CD14-positive monocyte (primary cell): ENCODE measurements around the gene MSANTD1. TPM values are rescaled to one million over a fixed set of nuclear protein-coding genes. Genes with fewer than 3 reads are reported as not detected.

Experiments
- DNase-seq, 3 donors: peaks; one replicate each; pipeline ENCODE4 v3.0.0-alpha.2; 2011 to 2022
- H2AFZ ChIP-seq: 2 replicates; pipeline ENCODE4 v1.6.0; 2012; ENCODE audit warnings: mild to moderate bottlenecking, low read depth, low read length, inconsistent platforms; ENCODE audit not compliant: insufficient read depth, poor library complexity, severe bottlenecking
- H3K27ac ChIP-seq, 2 donors: 1 replicate in 1 of 2; 2 replicates in 1 of 2; pipeline ENCODE4 v1.5.1; 2012 to 2013; ENCODE audit warnings: low read length in 2 of 2, control low read depth in 1 of 2, inconsistent platforms in 1 of 2, low read depth in 1 of 2, mild to moderate bottlenecking in 1 of 2
- H3K27me3 ChIP-seq, 2 donors: one replicate each; pipeline versions ENCODE4 v1.6.0 to v1.6.1; 2011 to 2013; ENCODE audit warnings: low read length in 2 of 2; ENCODE audit not compliant: control insufficient read depth in 2 of 2, insufficient read depth in 2 of 2
- H3K36me3 ChIP-seq, 2 donors: replicated peaks in 1 of 2; 1 replicate in 1 of 2; 2 replicates in 1 of 2; pipeline versions ENCODE4 v1.5.1 to v1.6.1; 2012 to 2013; ENCODE audit warnings: low read length in 2 of 2, control low read depth in 1 of 2, inconsistent platforms in 1 of 2, mild to moderate bottlenecking in 1 of 2; ENCODE audit not compliant: insufficient read depth in 2 of 2, control insufficient read depth in 1 of 2
- H3K4me1 ChIP-seq, 2 donors: 1 replicate in 1 of 2; 2 replicates in 1 of 2; pipeline versions ENCODE4 v1.5.1 to v1.6.1; 2012 to 2013; ENCODE audit warnings: low read length in 2 of 2, control low read depth in 1 of 2, inconsistent platforms in 1 of 2, mild to moderate bottlenecking in 1 of 2, moderate library complexity in 1 of 2; ENCODE audit not compliant: insufficient read depth in 2 of 2, control insufficient read depth in 1 of 2
- H3K4me2 ChIP-seq: replicated peaks from 2 replicates; pipeline ENCODE3; 2012; ENCODE audit warnings: low read length, moderate library complexity, mild to moderate bottlenecking; ENCODE audit not compliant: poor library complexity, severe bottlenecking; ENCODE audit errors: extremely low read depth
- H3K4me3 ChIP-seq, 3 experiments: fragments of 200-600 bp in 1 of 3; sonication (generic) in 1 of 3; replicated peaks in 1 of 3; 1 replicate in 2 of 3; 2 replicates in 1 of 3; pipeline ENCODE4 v1.5.1; 2011 to 2013; ENCODE audit warnings: low read length in 3 of 3, mild to moderate bottlenecking in 3 of 3, control low read depth in 2 of 3, low read depth in 2 of 3, inconsistent platforms in 1 of 3, moderate library complexity in 1 of 3
- H3K79me2 ChIP-seq: 2 replicates; pipeline ENCODE4 v1.6.0; 2012; ENCODE audit warnings: mild to moderate bottlenecking, control low read depth, inconsistent platforms, low read length, moderate library complexity; ENCODE audit not compliant: insufficient read depth
- H3K9ac ChIP-seq: 2 replicates; pipeline ENCODE4 v1.6.0; 2017; ENCODE audit warnings: low read length, mild to moderate bottlenecking; ENCODE audit not compliant: insufficient read depth, poor library complexity, severe bottlenecking
- H3K9me3 ChIP-seq, 2 donors: replicated peaks in 1 of 2; 1 replicate in 1 of 2; 2 replicates in 1 of 2; pipeline versions ENCODE4 v1.5.1 to v1.6.1; 2012 to 2013; ENCODE audit warnings: low read length in 2 of 2, control low read depth in 1 of 2; ENCODE audit not compliant: control insufficient read depth in 1 of 2, insufficient read depth in 1 of 2
- H4K20me1 ChIP-seq: 2 replicates; pipeline ENCODE4 v1.6.0; 2012; ENCODE audit warnings: mild to moderate bottlenecking, low read length, control low read depth, moderate library complexity; ENCODE audit not compliant: insufficient read depth
- H3K27ac Mint-ChIP-seq, 7 donors: one replicate each; pipeline ENCODE4 v1.8.0; 2020; ENCODE audit warnings: mild to moderate bottlenecking in 7 of 7, mixed read lengths in 7 of 7, moderate library complexity in 6 of 7, inconsistent platforms in 2 of 7
- H3K27me3 Mint-ChIP-seq, 3 donors: one replicate each; pipeline ENCODE4 v1.8.0; 2021 to 2022; ENCODE audit warnings: low read depth in 3 of 3, mild to moderate bottlenecking in 3 of 3, mixed read lengths in 3 of 3, moderate library complexity in 3 of 3, inconsistent platforms in 1 of 3
- H3K36me3 Mint-ChIP-seq, 2 donors: one replicate each; pipeline ENCODE4 v1.8.0; 2020; ENCODE audit warnings: mixed read lengths in 2 of 2, inconsistent platforms in 1 of 2, mild to moderate bottlenecking in 1 of 2
- H3K4me1 Mint-ChIP-seq: one replicate; pipeline ENCODE4 v1.8.0; 2020; ENCODE audit warnings: mild to moderate bottlenecking, mixed read lengths
- H3K4me3 Mint-ChIP-seq, 2 donors: one replicate each; pipeline ENCODE4 v1.8.0; 2020; ENCODE audit warnings: mild to moderate bottlenecking in 2 of 2, mixed read lengths in 2 of 2, moderate library complexity in 1 of 2
- H3K9me3 Mint-ChIP-seq, 7 donors: one replicate each; pipeline ENCODE4 v1.8.0; 2020 to 2022; ENCODE audit warnings: mixed read lengths in 7 of 7, mild to moderate bottlenecking in 6 of 7, moderate library complexity in 6 of 7, inconsistent platforms in 2 of 7
- WGBS: methylation state at CpG from one replicate; pipeline ENCODE4 v1.1.5; 2013; ENCODE audit warnings: missing lambda C conversion rate; ENCODE audit not compliant: insufficient coverage; 5-methylcytosine and 5-hydroxymethylcytosine counted together
- intact Hi-C, 2 donors: fragments of 100-400 bp; cut with micrococcal nuclease; formaldehyde crosslinking; loops; one replicate each; pipeline versions ENCODE4 v1.15.0 to v1.15.1; 2023
- polyA plus RNA-seq, 3 donors: library from polyadenylated mRNA; depleted of rRNA in 1 of 3; unstranded in 2 of 3; stranded (reverse) in 1 of 3; fragments of 300-500 nt in 2 of 3; fragments of >200 nt in 1 of 3; fragmentation: Illumina TruSeq in 2 of 3; gene quantifications; 1 replicate in 2 of 3; 2 replicates in 1 of 3; pipeline ENCODE4 v1.2.3, GENCODE V29; 2012 to 2021
- TF ChIP-seq, protein P1 (sequence below): fragments of 200-600 bp; IDR thresholded peaks from one replicate; pipeline ENCODE4 v1.8.0; 2022; ENCODE audit warnings: antibody characterized with exemption, mild to moderate bottlenecking

MSANTD1 gene
- polyA plus RNA-seq, 3 donors = 0.52 TPM; not detected in 2

DNA sequence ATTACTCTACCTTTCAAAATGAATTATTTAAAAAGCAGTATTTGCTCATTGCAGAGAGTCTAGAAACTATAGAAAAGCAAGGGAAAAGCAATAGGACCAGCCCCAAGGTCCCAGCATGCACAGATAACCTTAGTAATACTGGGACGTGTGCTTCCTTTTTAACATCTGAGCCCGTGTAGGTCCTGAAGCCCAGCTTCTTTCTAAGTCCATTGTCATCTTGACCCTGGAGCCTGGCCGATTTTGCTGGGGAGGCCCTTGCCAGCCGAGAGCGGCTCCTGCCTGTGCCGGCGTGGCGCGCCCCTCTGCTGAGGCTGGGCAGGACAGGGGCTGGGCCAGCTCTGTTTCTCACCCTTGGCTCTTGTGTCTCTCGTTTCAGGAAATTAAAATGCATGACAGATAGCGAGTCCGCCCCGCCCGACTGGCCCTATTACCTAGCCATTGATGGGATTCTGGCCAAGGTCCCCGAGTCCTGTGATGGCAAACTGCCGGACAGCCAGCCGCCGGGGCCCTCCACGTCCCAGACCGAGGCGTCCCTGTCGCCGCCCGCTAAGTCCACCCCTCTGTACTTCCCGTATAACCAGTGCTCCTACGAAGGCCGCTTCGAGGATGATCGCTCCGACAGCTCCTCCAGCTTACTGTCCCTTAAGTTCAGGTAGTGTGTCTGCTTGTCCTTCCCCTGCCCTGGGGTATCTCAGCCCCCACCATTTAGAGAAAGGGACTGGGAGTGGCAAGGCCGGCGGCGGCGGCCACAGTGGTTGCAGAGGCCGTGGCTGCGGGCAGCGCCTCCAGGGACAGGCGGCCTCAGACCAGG lies 4.1 kb downstream of the MSANTD1 start:
- no peak overlapping the region for H3K9ac ChIP-seq
- H3K9me3 ChIP-seq = no peaks in the 10 kb centered on the region
- no peak overlapping the region for H3K4me2 ChIP-seq
- H3K36me3 ChIP-seq = no peaks in the 10 kb centered on the region
- H3K4me1 ChIP-seq = no peaks in the 10 kb centered on the region
- TF ChIP-seq, protein P1, sequence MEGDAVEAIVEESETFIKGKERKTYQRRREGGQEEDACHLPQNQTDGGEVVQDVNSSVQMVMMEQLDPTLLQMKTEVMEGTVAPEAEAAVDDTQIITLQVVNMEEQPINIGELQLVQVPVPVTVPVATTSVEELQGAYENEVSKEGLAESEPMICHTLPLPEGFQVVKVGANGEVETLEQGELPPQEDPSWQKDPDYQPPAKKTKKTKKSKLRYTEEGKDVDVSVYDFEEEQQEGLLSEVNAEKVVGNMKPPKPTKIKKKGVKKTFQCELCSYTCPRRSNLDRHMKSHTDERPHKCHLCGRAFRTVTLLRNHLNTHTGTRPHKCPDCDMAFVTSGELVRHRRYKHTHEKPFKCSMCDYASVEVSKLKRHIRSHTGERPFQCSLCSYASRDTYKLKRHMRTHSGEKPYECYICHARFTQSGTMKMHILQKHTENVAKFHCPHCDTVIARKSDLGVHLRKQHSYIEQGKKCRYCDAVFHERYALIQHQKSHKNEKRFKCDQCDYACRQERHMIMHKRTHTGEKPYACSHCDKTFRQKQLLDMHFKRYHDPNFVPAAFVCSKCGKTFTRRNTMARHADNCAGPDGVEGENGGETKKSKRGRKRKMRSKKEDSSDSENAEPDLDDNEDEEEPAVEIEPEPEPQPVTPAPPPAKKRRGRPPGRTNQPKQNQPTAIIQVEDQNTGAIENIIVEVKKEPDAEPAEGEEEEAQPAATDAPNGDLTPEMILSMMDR = no peak
- Mint-ChIP-seq H3K27ac (no peak overlapping the region), H3K27me3 (peaks cover 0 to 2% (median 1%) of the 10 kb centered on the region in 3 donors), H3K36me3 (peaks cover 0 to 9% of the 10 kb centered on the region in 2 donors), H3K9me3 (no peaks in the 10 kb centered on the region), H3K4me1 (no peaks in the 10 kb centered on the region), H3K4me3 (no peak overlapping the region)
- H3K79me2 ChIP-seq = no peaks in the 10 kb centered on the region
- no peak overlapping the region for H2AFZ ChIP-seq
- intact Hi-C loops = no loop called here
- 93% methylated on average over 38 of the region's 38 CpGs for WGBS
- H4K20me1 ChIP-seq = no peaks in the 10 kb centered on the region
- no peak for DNase-seq
- no peak overlapping the region for H3K4me3 ChIP-seq
- H3K27ac ChIP-seq = no peak overlapping the region
- no peaks in the 10 kb centered on the region for H3K27me3 ChIP-seq

DNA sequence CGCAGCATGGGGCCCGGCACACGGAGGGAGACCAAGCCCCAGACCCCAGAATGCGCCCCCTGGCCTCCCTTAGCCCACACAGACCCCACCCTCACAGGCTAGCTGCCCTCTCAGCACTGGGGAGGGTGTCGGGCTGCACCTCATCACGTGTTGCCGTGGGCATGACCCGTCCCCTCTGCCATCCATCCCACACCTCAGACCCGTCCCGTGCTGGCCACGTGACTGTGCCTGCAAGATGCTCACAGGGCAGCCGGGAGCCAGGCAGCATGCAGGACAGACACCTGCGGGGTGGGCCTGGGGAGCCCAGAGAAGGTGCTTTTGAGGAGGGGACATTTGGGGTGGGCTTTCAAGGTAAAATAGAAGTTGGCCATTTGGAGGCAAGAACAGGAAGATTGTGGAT lies 4.8 kb downstream of the MSANTD1 start:
- 95% methylated on average over 6 of the region's 13 CpGs for WGBS

More for the DNA sequence above, 4.8 kb downstream of the MSANTD1 start:
- no peak overlapping the region for H3K27ac ChIP-seq
- H3K27me3 ChIP-seq = no peaks in the 10 kb centered on the region
- no peaks in the 10 kb centered on the region for H4K20me1 ChIP-seq
- no peaks in the 10 kb centered on the region for H3K9me3 ChIP-seq
- no peak overlapping the region for H3K4me3 ChIP-seq
- intact Hi-C loops = no loop called here
- Mint-ChIP-seq H3K27me3 (peaks cover 0 to 3% (median 1%) of the 10 kb centered on the region in 3 donors), H3K9me3 (no peaks in the 10 kb centered on the region), H3K4me3 (no peak overlapping the region), H3K4me1 (no peaks in the 10 kb centered on the region), H3K36me3 (peaks cover 0 to 9% of the 10 kb centered on the region in 2 donors), H3K27ac (no peak overlapping the region)
- DNase-seq = no peak
- no peak overlapping the region for H2AFZ ChIP-seq
- no peak overlapping the region for H3K4me2 ChIP-seq
- TF ChIP-seq, protein P1 = no peak
- no peaks in the 10 kb centered on the region for H3K36me3 ChIP-seq
- no peak overlapping the region for H3K9ac ChIP-seq
- H3K79me2 ChIP-seq = no peaks in the 10 kb centered on the region
- H3K4me1 ChIP-seq = no peaks in the 10 kb centered on the region
